ENCODE measurements around the gene PRDM16. TPM values are rescaled to one million over a fixed set of nuclear protein-coding genes. Genes with fewer than 3 reads are reported as not detected.
A peak's percentile ranks its signal among the peaks of the same experiment; 100 is the strongest.

Gene PRDM16
- total RNA-seq, 1 donor from 2014 or later: 18.3 TPM

DNA sequence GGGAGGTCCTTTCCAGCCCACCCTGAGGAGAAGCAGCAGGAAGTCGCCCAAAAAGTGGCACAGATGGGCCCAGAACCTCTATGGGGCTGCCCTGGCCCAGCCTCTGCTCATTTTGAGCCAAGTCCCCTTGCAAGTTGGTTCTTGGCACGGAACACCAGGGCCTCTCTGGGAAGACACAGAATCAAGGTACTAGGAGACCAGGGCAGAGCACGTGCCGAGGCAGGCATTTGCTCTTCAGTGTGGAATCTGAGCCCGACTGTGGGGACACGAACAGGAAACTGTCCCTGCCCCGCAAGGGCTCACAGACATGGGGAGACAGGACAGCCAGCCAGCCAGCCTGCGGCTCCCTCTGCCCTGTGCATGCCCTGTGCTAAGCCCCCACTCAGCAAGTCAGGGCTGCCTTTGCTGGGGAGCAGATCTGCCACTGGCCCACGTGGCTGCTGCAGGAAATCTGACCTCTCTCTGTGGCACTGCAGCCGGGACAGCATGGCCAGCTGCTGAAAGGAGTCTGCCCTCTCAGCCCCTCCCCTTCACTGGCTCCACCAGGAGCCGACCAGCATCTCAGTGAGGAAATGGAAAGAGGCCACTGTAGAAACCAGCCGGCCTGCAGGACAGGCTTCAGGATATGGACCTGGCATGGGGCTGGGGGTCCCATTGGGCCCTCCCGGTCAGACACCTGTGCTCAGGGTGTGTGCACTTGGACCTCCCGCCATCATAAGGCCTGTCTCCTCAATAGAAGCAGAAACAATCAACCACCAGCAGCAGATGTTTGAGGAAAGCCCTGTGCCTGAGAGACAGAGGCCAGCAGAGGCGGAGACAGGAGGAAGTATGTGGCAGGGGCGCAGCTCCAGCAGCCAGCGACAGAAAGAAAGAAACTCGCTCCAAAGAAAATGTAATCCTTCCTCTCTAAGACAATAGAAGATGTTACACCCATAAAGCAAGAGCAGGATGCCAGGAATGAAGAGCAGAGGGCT is 389.2 kb downstream of the PRDM16 start:
- H3K27ac Mint-ChIP-seq (ENCODE audit: unreplicated experiment): no peak overlapping the region
- H3K27me3 Mint-ChIP-seq (ENCODE audit: low read depth): no peaks in the 10 kb centered on the region
- DNase-seq (ENCODE audit: low spot score): peak; percentile 84
- no peaks in the 10 kb centered on the region for H3K9me3 Mint-ChIP-seq (ENCODE audit: low read depth)
- TF ChIP-seq, protein P1, sequence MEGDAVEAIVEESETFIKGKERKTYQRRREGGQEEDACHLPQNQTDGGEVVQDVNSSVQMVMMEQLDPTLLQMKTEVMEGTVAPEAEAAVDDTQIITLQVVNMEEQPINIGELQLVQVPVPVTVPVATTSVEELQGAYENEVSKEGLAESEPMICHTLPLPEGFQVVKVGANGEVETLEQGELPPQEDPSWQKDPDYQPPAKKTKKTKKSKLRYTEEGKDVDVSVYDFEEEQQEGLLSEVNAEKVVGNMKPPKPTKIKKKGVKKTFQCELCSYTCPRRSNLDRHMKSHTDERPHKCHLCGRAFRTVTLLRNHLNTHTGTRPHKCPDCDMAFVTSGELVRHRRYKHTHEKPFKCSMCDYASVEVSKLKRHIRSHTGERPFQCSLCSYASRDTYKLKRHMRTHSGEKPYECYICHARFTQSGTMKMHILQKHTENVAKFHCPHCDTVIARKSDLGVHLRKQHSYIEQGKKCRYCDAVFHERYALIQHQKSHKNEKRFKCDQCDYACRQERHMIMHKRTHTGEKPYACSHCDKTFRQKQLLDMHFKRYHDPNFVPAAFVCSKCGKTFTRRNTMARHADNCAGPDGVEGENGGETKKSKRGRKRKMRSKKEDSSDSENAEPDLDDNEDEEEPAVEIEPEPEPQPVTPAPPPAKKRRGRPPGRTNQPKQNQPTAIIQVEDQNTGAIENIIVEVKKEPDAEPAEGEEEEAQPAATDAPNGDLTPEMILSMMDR (IDR thresholded peaks at IDR 0.05): no peak
- H3K4me3 Mint-ChIP-seq (ENCODE audit: unreplicated experiment): no peak overlapping the region
- H3K36me3 Mint-ChIP-seq (ENCODE audit: low read depth): no peaks in the 10 kb centered on the region
- H3K4me1 Mint-ChIP-seq (ENCODE audit: low read depth): peaks cover 47% of the 10 kb centered on the region

DNA sequence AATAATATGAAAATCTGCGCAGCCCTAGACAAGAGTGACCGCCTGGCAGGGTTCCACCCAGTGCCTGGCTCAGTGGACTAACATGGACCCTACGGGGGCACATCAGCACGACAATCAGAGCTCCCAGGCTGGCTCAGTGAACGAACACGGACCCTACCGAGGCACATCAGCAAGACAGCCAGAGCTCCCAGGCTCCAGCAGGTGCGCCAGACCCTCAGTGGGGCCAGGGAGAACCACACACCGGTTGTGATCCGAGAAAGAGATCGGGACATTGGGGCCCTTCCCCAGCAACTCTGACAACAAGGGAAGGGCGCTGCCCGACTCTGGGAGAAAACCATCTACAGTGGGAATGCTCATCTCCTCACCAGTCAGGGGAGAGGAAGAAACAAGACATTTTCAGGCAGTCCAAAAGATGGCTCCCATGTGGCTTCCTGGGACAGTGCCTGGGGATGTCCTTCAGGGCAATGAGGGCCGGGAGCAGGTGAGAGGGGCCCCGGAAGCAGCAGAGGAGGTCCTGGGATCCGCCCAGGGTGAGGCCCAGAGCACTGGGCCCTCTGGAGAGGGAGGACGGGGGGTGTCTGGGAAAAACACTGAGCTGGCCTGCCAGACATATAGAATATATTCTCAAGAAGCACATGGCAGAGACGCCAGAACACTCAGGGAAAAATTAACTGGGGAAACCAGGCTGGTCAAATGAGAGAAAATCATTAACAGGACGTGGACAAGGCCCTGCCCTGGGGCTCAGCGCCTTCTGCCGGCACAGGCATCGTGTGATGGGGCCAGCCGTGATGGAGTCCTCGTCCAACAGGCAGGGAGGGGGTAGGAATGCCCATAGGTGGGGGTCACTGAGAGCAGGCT is 390.3 kb downstream of the PRDM16 start:
- Mint-ChIP-seq H3K4me3 (ENCODE audit: unreplicated experiment) (no peak overlapping the region), H3K36me3 (ENCODE audit: low read depth) (no peaks in the 10 kb centered on the region), H3K4me1 (ENCODE audit: low read depth) (peaks cover 47% of the 10 kb centered on the region), H3K9me3 (ENCODE audit: low read depth) (no peaks in the 10 kb centered on the region), H3K27me3 (ENCODE audit: low read depth) (no peaks in the 10 kb centered on the region), H3K27ac (ENCODE audit: unreplicated experiment) (peak overlapping the region; percentile 93)
- TF ChIP-seq, protein P1 (IDR thresholded peaks at IDR 0.05): no peak
- DNase-seq (ENCODE audit: low spot score): peak; percentile 79

DNA sequence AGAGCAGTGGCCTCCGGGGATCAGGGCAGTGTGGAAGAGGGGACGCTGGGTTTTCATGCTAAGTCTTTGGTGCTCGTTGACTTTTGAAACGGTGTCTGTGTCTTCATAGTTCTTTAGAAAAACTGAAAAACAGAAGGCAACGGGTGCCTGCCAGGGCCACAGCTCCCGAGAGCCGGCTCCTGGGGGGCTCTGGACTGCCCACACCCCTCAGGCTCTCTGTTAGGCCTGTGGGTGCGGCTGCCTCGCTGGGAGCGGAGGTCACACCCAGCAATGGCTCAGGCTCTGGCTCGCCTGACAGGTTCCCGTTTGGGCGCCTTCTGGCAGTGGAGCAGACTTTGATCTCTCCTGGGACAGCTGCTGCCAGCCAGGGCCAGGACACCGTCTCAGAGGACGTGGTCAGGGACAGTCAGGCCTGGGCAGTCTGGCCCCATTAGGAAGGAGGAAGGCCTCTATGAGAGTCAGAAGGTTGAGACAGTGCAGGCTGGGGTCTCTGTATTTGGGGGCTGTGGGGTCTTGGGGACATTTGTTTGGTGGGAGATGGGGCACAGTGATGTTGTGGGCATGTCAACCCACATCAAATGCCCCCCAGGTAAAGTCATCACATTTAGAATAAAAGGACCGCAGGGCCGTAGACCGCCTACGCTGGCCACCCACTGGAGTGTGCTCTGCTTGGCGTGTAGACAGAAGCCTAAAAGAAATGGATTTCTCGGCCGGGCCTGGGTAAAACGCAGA is 391.1 kb downstream of the PRDM16 start:
- DNase-seq (ENCODE audit: low spot score): peak; percentile 85
- H3K27ac Mint-ChIP-seq (ENCODE audit: unreplicated experiment): peak overlapping the region; percentile 93
- no peaks in the 10 kb centered on the region for H3K36me3 Mint-ChIP-seq (ENCODE audit: low read depth)
- H3K4me1 Mint-ChIP-seq (ENCODE audit: low read depth): peaks cover 47% of the 10 kb centered on the region
- H3K4me3 Mint-ChIP-seq (ENCODE audit: unreplicated experiment): no peak overlapping the region
- H3K9me3 Mint-ChIP-seq (ENCODE audit: low read depth): no peaks in the 10 kb centered on the region
- no peaks in the 10 kb centered on the region for H3K27me3 Mint-ChIP-seq (ENCODE audit: low read depth)
- TF ChIP-seq, protein P1 (IDR thresholded peaks at IDR 0.05): no peak

DNA sequence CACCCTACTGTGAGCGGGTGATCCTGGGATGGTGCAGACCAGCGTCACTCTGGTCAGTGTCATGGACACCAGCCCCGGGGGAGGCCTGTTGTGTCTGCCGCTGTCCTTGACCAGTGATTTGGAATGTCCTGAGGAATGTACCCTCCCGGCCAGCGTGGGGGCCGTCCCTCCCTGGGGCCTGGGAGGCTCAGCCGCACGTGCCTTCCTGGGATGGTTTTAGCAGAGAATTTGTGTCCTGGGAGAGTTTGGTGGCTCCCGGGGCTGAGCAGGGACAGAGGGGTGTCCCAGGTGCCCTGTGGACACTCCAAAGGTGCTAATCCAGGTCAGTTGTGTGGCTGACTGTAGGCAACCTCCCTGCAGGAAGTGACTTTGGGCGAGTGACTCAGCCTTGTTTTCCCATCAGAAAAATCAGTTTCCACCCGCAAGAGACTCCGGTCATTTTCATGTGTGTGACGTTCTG is 391.7 kb downstream of the PRDM16 start:
- Mint-ChIP-seq H3K27ac (ENCODE audit: unreplicated experiment) (peak overlapping the region; percentile 93), H3K4me3 (ENCODE audit: unreplicated experiment) (peak overlapping the region; percentile 25), H3K36me3 (ENCODE audit: low read depth) (no peaks in the 10 kb centered on the region), H3K27me3 (ENCODE audit: low read depth) (no peaks in the 10 kb centered on the region), H3K4me1 (ENCODE audit: low read depth) (peaks cover 47% of the 10 kb centered on the region), H3K9me3 (ENCODE audit: low read depth) (no peaks in the 10 kb centered on the region)
- TF ChIP-seq, protein P1 (IDR thresholded peaks at IDR 0.05): no peak
- peak; percentile 72 for DNase-seq (ENCODE audit: low spot score)
